OCI-LY7 (cell line): ENCODE results near the gene CFAP61. TPM values are rescaled to one million over a fixed set of nuclear protein-coding genes. Genes with fewer than 3 reads are reported as not detected.

Source experiments
- BruUV-seq: library from RNA; stranded (reverse); fragments of 400-500 nt; replicated peaks from 2 replicates; lab custom pipeline; 2021; lab: Mats Ljungman, UMichigan
- CTCF ChIA-PET: fragments of 300-600 bp; sonication (Branson Sonifier 250); formaldehyde crosslinking; loops from one replicate; lab custom pipeline; 2022; ENCODE audit warnings: antibody characterized with exemption; ENCODE audit not compliant: unreplicated experiment; lab: Charles Lee
- POLR2A ChIA-PET: fragments of 300-600 bp; sonication (Branson Sonifier 250); formaldehyde crosslinking; loops from one replicate; lab custom pipeline; 2022; ENCODE audit warnings: antibody characterized with exemption; lab: Charles Lee
- DNase-seq: peaks from one replicate; pipeline ENCODE4 v3.0.0-alpha.2; 2015; ENCODE audit warnings: low spot score
- H2AFZ ChIP-seq: fragments of 200-600 bp; sonication (generic), shearing (Covaris generic); 2 replicates; pipeline ENCODE4 v1.6.1; 2014; ENCODE audit warnings: mild to moderate bottlenecking, antibody characterized with exemption, low read length, moderate library complexity
- H3K27ac ChIP-seq: fragments of 200-600 bp; sonication (generic); 2 replicates; pipeline ENCODE4 v1.5.1; 2014; ENCODE audit warnings: mixed run types, low read depth, mild to moderate bottlenecking, moderate library complexity, low read length, inconsistent platforms; ENCODE audit not compliant: poor library complexity, severe bottlenecking
- H3K36me3 ChIP-seq: fragments of 200-600 bp; sonication (generic); 2 replicates; pipeline ENCODE4 v1.6.1; 2014; ENCODE audit warnings: mild to moderate bottlenecking, antibody characterized with exemption, low read length, moderate library complexity, mixed read lengths; ENCODE audit not compliant: insufficient read depth
- H3K4me1 ChIP-seq: fragments of 200-600 bp; sonication (generic); 2 replicates; pipeline ENCODE4 v1.5.1; 2014; ENCODE audit warnings: mild to moderate bottlenecking, low read length; ENCODE audit not compliant: insufficient read depth, poor library complexity, severe bottlenecking
- H3K4me2 ChIP-seq: fragments of 200-600 bp; sonication (generic); 2 replicates; pipeline ENCODE4 v1.6.1; 2014; ENCODE audit warnings: mild to moderate bottlenecking, low read length
- H3K4me3 ChIP-seq: fragments of 200-600 bp; sonication (generic); 2 replicates; pipeline ENCODE4 v1.5.1; 2014; ENCODE audit warnings: mild to moderate bottlenecking, low read depth, low read length; ENCODE audit not compliant: poor library complexity, severe bottlenecking
- H3K79me2 ChIP-seq: fragments of 200-600 bp; sonication (generic); 2 replicates; pipeline ENCODE4 v1.6.1; 2016; ENCODE audit warnings: low read depth, mild to moderate bottlenecking, low read length, moderate library complexity, mixed read lengths; ENCODE audit not compliant: insufficient read depth
- H3K9me2 ChIP-seq: fragments of 200-600 bp; sonication (generic); 2 replicates; pipeline ENCODE4 v1.6.1; 2016; ENCODE audit warnings: mild to moderate bottlenecking, low read length, mixed read lengths; ENCODE audit not compliant: insufficient read depth
- H3K9me3 ChIP-seq: fragments of 200-600 bp; sonication (generic); 2 replicates; pipeline ENCODE4 v1.6.1; 2014; ENCODE audit warnings: mild to moderate bottlenecking, mixed run types, low read length, mixed read lengths
- H4K20me1 ChIP-seq: fragments of 200-600 bp; sonication (generic); 2 replicates; pipeline ENCODE4 v1.6.1; 2014; ENCODE audit warnings: mild to moderate bottlenecking, antibody characterized with exemption, low read length, moderate library complexity, mixed read lengths; ENCODE audit not compliant: insufficient read depth
- CTCF ChIP-seq: fragments of 200-600 bp; sonication (generic); conservative IDR thresholded peaks from 2 replicates; pipeline ENCODE4 v1.5.1; 2014; ENCODE audit warnings: mild to moderate bottlenecking, antibody characterized with exemption, low read length, moderate library complexity, mixed read lengths
- EZH2phosphoT487 ChIP-seq: fragments of 200-600 bp; sonication (generic); IDR thresholded peaks from 2 replicates; pipeline ENCODE4 v1.6.1; 2018; ENCODE audit warnings: low read depth, borderline replicate concordance, mild to moderate bottlenecking, mixed run types, antibody characterized with exemption, low read length, moderate library complexity, mixed read lengths
- intact Hi-C: fragments of 100-400 bp; cut with micrococcal nuclease; formaldehyde crosslinking; loops from one replicate; pipeline ENCODE4 v1.10.0; 2022; ENCODE audit not compliant: unreplicated experiment
- total RNA-seq, 2 experiments: library from RNA; depleted of rRNA in 1 of 2; stranded (reverse); fragments of >200 nt in 1 of 2; shearing (Covaris generic) in 1 of 2; gene quantifications; 2 replicates each; pipeline ENCODE4 v1.2.3, GENCODE V29; 2014 to 2022

Gene CFAP61
- total RNA-seq, 2 experiments from 2014 or later = 0.06 TPM; not detected in 1

- Histone ChIP-seq H3K9me2 (no peaks in the 10 kb centered on the region), H3K4me1 (no peaks in the 10 kb centered on the region), H4K20me1 (no peaks in the 10 kb centered on the region), H3K4me2 (no peak overlapping the region), H3K4me3 (no peak overlapping the region), H2AFZ (no peak overlapping the region), H3K9me3 (no peaks in the 10 kb centered on the region), H3K36me3 (no peaks in the 10 kb centered on the region), H3K27ac (no peak overlapping the region), H3K79me2 (no peaks in the 10 kb centered on the region)
- TF ChIP-seq CTCF (no peak), EZH2phosphoT487 (no peak)
- ChIA-PET CTCF (no interaction called here), POLR2A (no interaction called here)
- DNase-seq = no peak
- intact Hi-C loops = no loop called here
- no TSS peak for BruUV-seq
These were observed 310.6 kb downstream of the CFAP61 start for GRCh38 chr20:20362774-20363433.

- Histone ChIP-seq H3K4me1 (no peaks in the 10 kb centered on the region), H3K27ac (no peak overlapping the region), H3K9me3 (no peaks in the 10 kb centered on the region), H3K9me2 (no peaks in the 10 kb centered on the region), H2AFZ (no peak overlapping the region), H3K4me2 (no peak overlapping the region), H4K20me1 (no peaks in the 10 kb centered on the region), H3K36me3 (no peaks in the 10 kb centered on the region), H3K79me2 (no peaks in the 10 kb centered on the region), H3K4me3 (no peak overlapping the region)
- intact Hi-C loops = no loop called here
- POLR2A ChIA-PET = no interaction called here
- CTCF ChIA-PET = no interaction called here
- DNase-seq = no peak
- BruUV-seq = no TSS peak
- TF ChIP-seq CTCF (no peak), EZH2phosphoT487 (no peak)
These were observed 311.1 kb downstream of the CFAP61 start for GRCh38 chr20:20363434-20363798.

- POLR2A ChIA-PET = no interaction called here
These were observed 311.7 kb downstream of the CFAP61 start for GRCh38 chr20:20363799-20364592.

More at GRCh38 chr20:20363799-20364592, 311.7 kb downstream of the CFAP61 start:
- Histone ChIP-seq H3K36me3 (no peaks in the 10 kb centered on the region), H3K4me1 (no peaks in the 10 kb centered on the region), H3K9me2 (no peaks in the 10 kb centered on the region), H3K4me2 (no peak overlapping the region), H3K79me2 (no peaks in the 10 kb centered on the region), H4K20me1 (no peaks in the 10 kb centered on the region), H3K9me3 (no peaks in the 10 kb centered on the region), H3K27ac (no peak overlapping the region), H2AFZ (no peak overlapping the region), H3K4me3 (no peak overlapping the region)
- intact Hi-C loops = no loop called here
- no TSS peak for BruUV-seq
- CTCF ChIA-PET = no interaction called here
- DNase-seq = no peak
- no peak for TF ChIP-seq CTCF
- no peak for TF ChIP-seq EZH2phosphoT487
